Cardiac fibroblast (primary cell): ENCODE results near the gene RIC1.
A peak's percentile ranks its signal among the peaks of the same experiment; 100 is the strongest.
"Not testable (repeated sequence)": the region's sequence is repeated elsewhere in the genome, so short reads cannot be mapped to it uniquely, and the experiment has no call there.

Source experiments
- DNase-seq, 2 donors: peaks; one replicate each; pipeline versions ENCODE4 v3.0.0 to v3.0.0-alpha.2; 2010; ENCODE audit warnings: low read depth in 2 of 2
- H3K4me3 ChIP-seq, 2 donors: replicated peaks in 1 of 2; 1 replicate in 1 of 2; 2 replicates in 1 of 2; pipeline ENCODE4 v1.5.1; 2011; ENCODE audit warnings: low read depth in 2 of 2, low read length in 2 of 2, mild to moderate bottlenecking in 2 of 2, moderate library complexity in 1 of 2
- CTCF ChIP-seq: IDR thresholded peaks from one replicate; pipeline ENCODE4 v1.5.1; 2011; ENCODE audit warnings: low read depth, mild to moderate bottlenecking, low read length, inconsistent platforms

RIC1 gene

DNA sequence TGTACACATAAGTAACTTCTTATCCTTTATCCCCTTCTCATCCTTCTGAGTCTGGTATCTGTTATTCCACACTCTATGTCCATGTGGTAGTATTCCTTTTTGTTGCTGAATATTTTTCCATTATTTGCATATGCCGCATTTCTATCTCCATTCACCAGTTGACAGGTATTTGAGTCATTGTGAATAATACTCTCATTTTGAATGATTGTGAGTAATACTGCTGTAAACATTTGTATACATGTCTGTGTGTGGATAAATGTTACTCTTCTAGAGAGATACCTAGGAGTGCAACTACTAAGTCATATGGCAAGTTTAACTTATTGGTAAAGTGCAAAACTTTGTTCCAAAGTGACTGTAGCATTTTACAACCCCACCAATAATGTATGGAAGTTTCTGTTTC lies 15.6 kb downstream of the RIC1 start:
- peak in 1 of 2 donors; percentile 35 for DNase-seq
- no peak overlapping the region for H3K4me3 ChIP-seq
- TF ChIP-seq CTCF: no peak

DNA sequence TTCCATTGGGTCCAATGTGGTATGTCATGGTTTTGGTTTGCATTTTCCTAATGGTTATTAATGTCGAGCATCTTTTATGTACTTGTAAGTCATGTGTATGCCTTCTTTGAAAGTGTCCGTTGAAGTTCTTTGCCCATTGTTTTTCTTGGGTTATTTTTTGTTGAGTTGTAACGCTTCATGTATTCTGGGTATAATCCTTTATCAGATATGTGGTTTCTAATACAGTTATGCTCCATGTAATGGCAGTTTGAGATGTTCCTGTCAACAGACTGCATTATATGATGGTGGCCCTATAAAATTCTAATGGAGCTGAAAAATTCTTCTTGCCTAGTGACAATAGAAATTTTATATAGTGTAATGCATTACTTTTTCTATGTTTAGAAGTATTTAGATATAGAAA lies 17.2 kb downstream of the RIC1 start:
- TF ChIP-seq CTCF: no peak
- no peak for DNase-seq
- no peak overlapping the region for H3K4me3 ChIP-seq

GRCh38 chr9:5650356-5651105 lies 21.6 kb downstream of the RIC1 start:
- H3K4me3 ChIP-seq: no peak overlapping the region
- no peak for DNase-seq
- no peak for TF ChIP-seq CTCF

DNA sequence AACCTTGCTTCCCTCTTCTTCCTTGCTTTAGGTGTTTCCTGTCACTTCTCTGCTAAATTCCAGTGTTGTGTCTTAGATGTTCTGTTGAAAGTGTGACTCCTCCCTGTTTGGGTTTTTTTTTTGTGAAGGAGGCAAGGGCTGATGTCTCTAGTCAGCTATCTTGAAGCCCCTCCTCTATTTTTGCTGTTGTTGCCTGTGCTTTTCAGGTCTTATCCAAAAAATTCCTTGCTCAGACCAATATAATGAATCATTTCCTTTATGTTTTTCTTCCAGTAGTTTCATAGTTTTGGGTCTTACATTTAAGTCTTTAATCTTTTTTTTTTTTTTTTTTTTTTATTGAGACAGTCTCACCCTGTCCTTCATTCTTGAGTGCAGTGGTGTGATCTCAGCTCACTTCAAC lies 22.3 kb downstream of the RIC1 start:
- no peak for TF ChIP-seq CTCF
- no peak overlapping the region for H3K4me3 ChIP-seq
- DNase-seq: peak; percentile 42 to 62

GRCh38 chr9:5652821-5653220 lies 23.9 kb downstream of the RIC1 start:
- peak in 1 of 2 donors; percentile 13 for DNase-seq
- H3K4me3 ChIP-seq: no peak overlapping the region
- no peak for TF ChIP-seq CTCF

DNA sequence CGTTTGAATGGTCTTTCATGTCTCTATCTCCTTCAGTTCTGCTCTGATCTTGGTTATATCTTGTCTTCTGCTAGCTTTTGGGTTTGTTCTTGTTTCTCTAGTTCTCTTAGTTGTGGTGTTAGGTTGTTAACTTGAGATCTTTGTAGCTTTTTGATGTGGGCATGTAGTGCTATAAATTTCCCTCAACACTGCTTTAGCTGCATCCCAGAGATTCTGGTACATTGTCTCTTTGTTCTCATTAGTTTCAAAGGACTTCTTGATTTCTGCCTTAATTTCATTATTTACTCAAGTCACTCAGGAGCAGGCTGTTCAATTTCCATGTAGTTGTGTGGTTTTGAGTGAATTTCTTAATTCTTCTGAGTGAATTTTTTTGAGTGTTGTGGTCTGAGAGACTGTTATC lies 33.9 kb downstream of the RIC1 start:
- DNase-seq: not testable (repeated sequence)

DNA sequence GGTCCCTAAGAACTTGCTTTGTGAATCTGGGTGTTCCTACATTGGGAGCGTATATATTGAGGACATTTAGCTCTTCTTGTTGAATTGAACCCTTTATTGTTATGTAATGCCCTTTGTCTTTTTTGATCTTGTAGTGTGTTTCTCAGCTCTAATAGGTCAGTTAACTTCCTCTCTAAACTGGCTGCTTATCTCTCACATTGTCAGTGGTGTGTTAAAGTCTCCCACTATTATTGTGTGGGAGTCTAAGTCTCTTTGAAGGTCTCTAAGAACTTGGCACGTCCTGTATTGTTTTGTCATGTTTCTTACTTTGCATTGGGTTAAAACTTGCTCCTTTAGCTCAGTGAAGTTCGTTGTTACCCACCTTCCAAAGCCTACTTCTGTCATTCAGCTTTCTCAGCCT lies 36.2 kb downstream of the RIC1 start:
- peak in 1 of 2 donors; percentile 39 for DNase-seq
- TF ChIP-seq CTCF: no peak
- H3K4me3 ChIP-seq: no peak overlapping the region

More for the DNA sequence above, 33.9 kb downstream of the RIC1 start:
- not testable (repeated sequence) for H3K4me3 ChIP-seq
